ENCODE results near the gene PLB1.

The PLB1 gene

GRCh38 chr2:28593160-28593755 lies 97.4 kb downstream of the PLB1 start:
- no peak for DNase-seq

GRCh38 chr2:28594000-28594331 lies 98.1 kb downstream of the PLB1 start:
- no peak for DNase-seq

- DNase-seq, result peak; percentile 85 to 87
Measured at GRCh38 chr2:28594332-28595108, 98.7 kb downstream of the PLB1 start.

GRCh38 chr2:28595323-28595722 lies 99.5 kb downstream of the PLB1 start:
- DNase-seq, result no peak

- DNase-seq, result no peak
Measured at GRCh38 chr2:28598484-28598883, 102.6 kb downstream of the PLB1 start.

- no peak for DNase-seq
Measured at GRCh38 chr2:28600181-28600580, 104.3 kb downstream of the PLB1 start.

GRCh38 chr2:28601616-28602015 lies 105.8 kb downstream of the PLB1 start:
- peak in 1 of 2 donors; percentile 36 for DNase-seq

GRCh38 chr2:28602136-28602660 lies 106.3 kb downstream of the PLB1 start:
- DNase-seq, result no peak

- no peak for DNase-seq
Measured at GRCh38 chr2:28602751-28603639, 107.1 kb downstream of the PLB1 start.

GRCh38 chr2:28603821-28604220 lies 108.0 kb downstream of the PLB1 start:
- no peak for DNase-seq

- DNase-seq, result no peak
Measured at GRCh38 chr2:28604284-28604843, 108.5 kb downstream of the PLB1 start.

- DNase-seq, result no peak
Measured at GRCh38 chr2:28606986-28607441, 111.2 kb downstream of the PLB1 start.

GRCh38 chr2:28607730-28608499 lies 112.1 kb downstream of the PLB1 start:
- DNase-seq, result no peak

- DNase-seq, result no peak
Measured at GRCh38 chr2:28608500-28609424, 112.9 kb downstream of the PLB1 start.

GRCh38 chr2:28610583-28611201 lies 114.8 kb downstream of the PLB1 start:
- DNase-seq, result no peak

GRCh38 chr2:28612131-28612812 lies 116.4 kb downstream of the PLB1 start:
- no peak for DNase-seq

- DNase-seq, result peak; percentile 28 to 59
Measured at GRCh38 chr2:28613186-28613585, 117.3 kb downstream of the PLB1 start.

- peak; percentile 42 to 43 for DNase-seq
Measured at GRCh38 chr2:28613633-28614501, 118.0 kb downstream of the PLB1 start.

GRCh38 chr2:28615706-28616105 lies 119.8 kb downstream of the PLB1 start:
- peak; percentile 30 to 55 for DNase-seq

Data from CD4-positive, alpha-beta T cell treated with Interleukin-1 beta for 1 hour (primary cell).